Caco-2 (cell line): ENCODE data around the gene PLEKHG4B. TPM values are rescaled to one million over a fixed set of nuclear protein-coding genes. Genes with fewer than 3 reads are reported as not detected.
"Not testable (repeated sequence)": the region's sequence is repeated elsewhere in the genome, so short reads cannot be mapped to it uniquely, and the experiment has no call there.

ENCODE experiments used
- BruUV-seq: library from RNA; stranded (reverse); fragments of 400-500 nt; replicated peaks from 2 replicates; lab custom pipeline; 2021; lab: Mats Ljungman, UMichigan
- CTCF ChIA-PET: fragments of 300-600 bp; sonication (Branson Sonifier 250); formaldehyde crosslinking; loops from one replicate; lab custom pipeline; 2022; ENCODE audit warnings: antibody characterized with exemption; lab: Charles Lee
- POLR2A ChIA-PET: fragments of 300-600 bp; sonication (Branson Sonifier 250); formaldehyde crosslinking; loops from one replicate; lab custom pipeline; 2022; ENCODE audit warnings: antibody characterized with exemption; lab: Charles Lee
- DNase-seq, 2 experiments: peaks; one replicate each; pipeline versions ENCODE4 v3.0.0 to v3.0.0-alpha.2; 2020 to 2022
- H3K27me3 ChIP-seq: replicated peaks from 2 replicates; pipeline ENCODE4 v1.6.0; 2011; ENCODE audit warnings: low read length; ENCODE audit not compliant: control insufficient read depth, insufficient read depth
- H3K36me3 ChIP-seq: 2 replicates; pipeline ENCODE4 v1.5.1; 2011; ENCODE audit warnings: low read length; ENCODE audit not compliant: control insufficient read depth, insufficient read depth
- H3K4me1 ChIP-seq: fragments of 250-450 bp; sonication (Bioruptor Pico); 2 replicates; pipeline ENCODE4 v1.5.1; 2020; ENCODE audit warnings: mild to moderate bottlenecking
- H3K4me3 ChIP-seq: 2 replicates; pipeline ENCODE4 v1.5.1; 2011; ENCODE audit warnings: low read depth, mild to moderate bottlenecking, control low read depth, low read length
- H3K9me3 ChIP-seq: fragments of 250-450 bp; sonication (Bioruptor Pico); 2 replicates; pipeline ENCODE4 v1.5.1; 2020; ENCODE audit warnings: mild to moderate bottlenecking, moderate library complexity
- H3K27ac Mint-ChIP-seq: one replicate; pipeline ENCODE4 v1.8.0; 2022; ENCODE audit warnings: mixed read lengths; ENCODE audit not compliant: unreplicated experiment
- H3K27me3 Mint-ChIP-seq: one replicate; pipeline ENCODE4 v1.8.0; 2022; ENCODE audit warnings: mixed read lengths; ENCODE audit not compliant: insufficient read depth, unreplicated experiment
- H3K36me3 Mint-ChIP-seq: one replicate; pipeline ENCODE4 v1.8.0; 2022; ENCODE audit warnings: mild to moderate bottlenecking, mixed read lengths; ENCODE audit not compliant: insufficient read depth, unreplicated experiment
- H3K4me1 Mint-ChIP-seq: one replicate; pipeline ENCODE4 v1.8.0; 2022; ENCODE audit warnings: low read depth, mixed read lengths; ENCODE audit not compliant: unreplicated experiment
- H3K4me3 Mint-ChIP-seq: one replicate; pipeline ENCODE4 v1.8.0; 2022; ENCODE audit warnings: mild to moderate bottlenecking, moderate library complexity, mixed read lengths; ENCODE audit not compliant: unreplicated experiment
- H3K9me3 Mint-ChIP-seq: one replicate; pipeline ENCODE4 v1.8.0; 2022; ENCODE audit warnings: mixed read lengths; ENCODE audit not compliant: unreplicated experiment
- CTCF ChIP-seq, 2 experiments: fragments of 200-600 bp in 1 of 2; IDR thresholded peaks; 1 replicate in 1 of 2; 2 replicates in 1 of 2; pipeline versions ENCODE4 v1.5.1 to v1.8.0; 2011 to 2022; ENCODE audit warnings: antibody characterized with exemption in 1 of 2, control low read depth in 1 of 2, inconsistent platforms in 1 of 2, low read depth in 1 of 2, low read length in 1 of 2, mild to moderate bottlenecking in 1 of 2, moderate library complexity in 1 of 2; ENCODE audit not compliant: insufficient read depth in 1 of 2, severe bottlenecking in 1 of 2, unreplicated experiment in 1 of 2
- intact Hi-C: fragments of 100-400 bp; cut with micrococcal nuclease; formaldehyde crosslinking; loops from one replicate; pipeline ENCODE4 v1.10.0; 2022; ENCODE audit not compliant: unreplicated experiment
- total RNA-seq: library from RNA; stranded (reverse); gene quantifications from 2 replicates; pipeline ENCODE4 v1.2.3, GENCODE V29; 2022

Gene PLEKHG4B
- total RNA-seq, 1 experiment from 2014 or later: 15.0 TPM

- no peak for TF ChIP-seq CTCF (IDR thresholded peaks at IDR 0.05; ENCODE audit: insufficient read depth in 1 of 2, low read depth in 1 of 2, low read length in 1 of 2, severe bottlenecking in 1 of 2, unreplicated experiment in 1 of 2)
- no peaks in the 10 kb centered on the region for H3K36me3 Mint-ChIP-seq
- intact Hi-C loops: no loop called here
- no peaks in the 10 kb centered on the region for H3K9me3 Mint-ChIP-seq
- ChIA-PET CTCF (no interaction called here), POLR2A (no interaction called here)
- no peak overlapping the region for H3K4me3 Mint-ChIP-seq
- Histone ChIP-seq H3K4me3 (no peak overlapping the region), H3K36me3 (no peaks in the 10 kb centered on the region), H3K9me3 (no peaks in the 10 kb centered on the region), H3K27me3 (no peaks in the 10 kb centered on the region), H3K4me1 (peaks cover 6% of the 10 kb centered on the region)
- no peak overlapping the region for H3K27ac Mint-ChIP-seq
- H3K27me3 Mint-ChIP-seq: no peaks in the 10 kb centered on the region
- peaks cover 4% of the 10 kb centered on the region for H3K4me1 Mint-ChIP-seq
- no TSS peak for BruUV-seq
- DNase-seq: no peak
These were observed 10.6 kb downstream of the PLEKHG4B start for GRCh38 chr5:102411-103043.

- H3K27me3 Mint-ChIP-seq, H3K9me3 Mint-ChIP-seq, H3K27me3 ChIP-seq, DNase-seq, intact Hi-C loops, H3K36me3 ChIP-seq, H3K4me1 Mint-ChIP-seq, H3K4me3 ChIP-seq, H3K4me1 ChIP-seq, POLR2A ChIA-PET, H3K27ac Mint-ChIP-seq, BruUV-seq, H3K9me3 ChIP-seq, H3K4me3 Mint-ChIP-seq, CTCF ChIA-PET, H3K36me3 Mint-ChIP-seq: not testable (repeated sequence)
These were observed 12.1 kb downstream of the PLEKHG4B start for GRCh38 chr5:104106-104505.

- H3K9me3 ChIP-seq: no peaks in the 10 kb centered on the region
- no peaks in the 10 kb centered on the region for H3K27me3 Mint-ChIP-seq
- DNase-seq: no peak
- H3K4me1 Mint-ChIP-seq: no peaks in the 10 kb centered on the region
- POLR2A ChIA-PET: no interaction called here
- H3K36me3 ChIP-seq: no peaks in the 10 kb centered on the region
- no peaks in the 10 kb centered on the region for H3K9me3 Mint-ChIP-seq
- H3K27ac Mint-ChIP-seq: no peak overlapping the region
- H3K36me3 Mint-ChIP-seq: peaks cover 2% of the 10 kb centered on the region
- no TSS peak for BruUV-seq
- no peak for TF ChIP-seq CTCF (IDR thresholded peaks at IDR 0.05; ENCODE audit: insufficient read depth in 1 of 2, low read depth in 1 of 2, low read length in 1 of 2, severe bottlenecking in 1 of 2, unreplicated experiment in 1 of 2)
- CTCF ChIA-PET: no interaction called here
- H3K4me3 Mint-ChIP-seq: no peak overlapping the region
- no peak overlapping the region for H3K4me3 ChIP-seq
- intact Hi-C loops: no loop called here
- H3K27me3 ChIP-seq: no peaks in the 10 kb centered on the region
- H3K4me1 ChIP-seq: no peaks in the 10 kb centered on the region
These were observed 12.9 kb downstream of the PLEKHG4B start for GRCh38 chr5:104778-105296.
